GM12891 (cell line): Measurements from ENCODE around the gene ENOSF1.

Experiments used
- PAX5 ChIP-seq: IDR thresholded peaks from 2 replicates; pipeline ENCODE4 v1.6.1; 2011; ENCODE audit warnings: low read length, moderate library complexity, mild to moderate bottlenecking; ENCODE audit not compliant: insufficient read depth, severe bottlenecking
- POLR2A ChIP-seq: IDR thresholded peaks from 2 replicates; pipeline ENCODE4 v1.6.1; 2011; ENCODE audit warnings: low read depth, low read length, control low read depth
- POLR2AphosphoS5 ChIP-seq: IDR thresholded peaks from 2 replicates; pipeline ENCODE4 v1.6.1; 2011; ENCODE audit warnings: low read depth, low read length, control low read depth

DNA sequence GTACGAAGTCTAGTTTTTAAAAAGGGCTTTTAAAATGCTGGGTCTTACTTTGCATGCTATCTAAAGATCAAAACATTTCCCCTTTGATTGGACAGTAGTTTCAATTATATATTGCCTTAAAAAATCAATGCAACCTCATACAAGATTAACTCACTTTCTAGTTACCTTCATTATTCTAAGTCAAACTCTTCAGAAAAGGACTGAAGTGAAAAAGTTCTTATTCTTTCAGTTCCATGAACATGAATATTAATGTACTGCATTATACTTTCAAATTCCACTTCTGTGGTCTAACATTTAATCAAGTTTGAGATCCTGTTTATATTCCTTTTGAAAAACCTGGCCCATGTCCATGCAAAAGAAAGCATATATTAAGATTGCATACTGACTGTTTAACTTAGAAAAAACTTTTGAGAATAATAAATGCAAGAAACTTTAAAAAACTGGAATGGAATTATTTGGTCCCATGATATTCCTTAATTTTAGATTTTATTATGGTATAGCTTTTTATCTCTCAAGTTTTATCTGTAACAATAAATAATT, 11.2 kb upstream of the ENOSF1 start:
- TF ChIP-seq POLR2AphosphoS5 (no peak), PAX5 (no peak), POLR2A (no peak)
